ENCODE data around the gene TIMM50. TPM values are rescaled to one million over a fixed set of nuclear protein-coding genes. Genes with fewer than 3 reads are reported as not detected.

The TIMM50 gene
- total RNA-seq, 3 donors from 2014 or later: 39.4 to 45.6 (median 41.1) TPM

DNA sequence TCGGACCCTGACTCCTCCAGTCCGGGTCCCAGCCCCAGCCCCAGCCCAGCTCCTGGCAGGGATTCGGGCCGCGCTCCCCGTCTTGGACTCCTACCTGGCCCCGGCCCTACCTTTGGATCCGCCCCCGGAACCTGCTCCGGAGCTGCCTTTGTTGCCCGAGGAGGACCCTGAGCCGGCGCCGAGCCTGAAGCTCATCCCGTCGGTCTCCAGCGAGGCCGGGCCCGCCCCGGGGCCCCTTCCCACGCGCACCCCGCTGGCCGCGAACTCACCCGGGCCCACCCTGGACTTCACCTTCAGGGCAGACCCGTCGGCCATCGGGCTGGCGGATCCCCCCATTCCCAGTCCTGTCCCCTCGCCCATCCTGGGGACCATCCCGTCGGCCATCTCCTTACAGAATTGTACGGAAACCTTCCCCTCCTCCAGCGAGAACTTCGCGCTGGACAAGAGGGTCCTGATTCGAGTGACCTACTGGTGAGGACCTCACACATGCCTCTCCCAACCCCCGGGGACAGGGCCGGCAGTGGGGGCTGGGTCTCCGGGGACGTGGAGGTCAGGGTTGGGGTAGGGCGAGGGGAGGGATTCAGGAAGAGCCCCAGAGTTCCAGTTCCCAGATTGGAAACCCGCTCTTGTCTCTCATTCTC, 35.0 kb downstream of the TIMM50 start:
- Histone ChIP-seq H3K27me3 (peaks cover 5 to 34% of the 10 kb centered on the region in 2 donors), H3K36me3 (no peaks in the 10 kb centered on the region), H3K9me3 (no peaks in the 10 kb centered on the region), H3K27ac (no peak overlapping the region), H3K4me1 (peaks cover 0 to 2% of the 10 kb centered on the region in 2 donors), H3K4me3 (peak overlapping the region; percentile 6 to 65 (median 49))
- intact Hi-C loops (cut with DNase I; ENCODE audit: low total_unique reads): no loop called here
- DNase-seq (ENCODE audit: low spot score in 2 of 2): no peak
- TF ChIP-seq, protein P1, sequence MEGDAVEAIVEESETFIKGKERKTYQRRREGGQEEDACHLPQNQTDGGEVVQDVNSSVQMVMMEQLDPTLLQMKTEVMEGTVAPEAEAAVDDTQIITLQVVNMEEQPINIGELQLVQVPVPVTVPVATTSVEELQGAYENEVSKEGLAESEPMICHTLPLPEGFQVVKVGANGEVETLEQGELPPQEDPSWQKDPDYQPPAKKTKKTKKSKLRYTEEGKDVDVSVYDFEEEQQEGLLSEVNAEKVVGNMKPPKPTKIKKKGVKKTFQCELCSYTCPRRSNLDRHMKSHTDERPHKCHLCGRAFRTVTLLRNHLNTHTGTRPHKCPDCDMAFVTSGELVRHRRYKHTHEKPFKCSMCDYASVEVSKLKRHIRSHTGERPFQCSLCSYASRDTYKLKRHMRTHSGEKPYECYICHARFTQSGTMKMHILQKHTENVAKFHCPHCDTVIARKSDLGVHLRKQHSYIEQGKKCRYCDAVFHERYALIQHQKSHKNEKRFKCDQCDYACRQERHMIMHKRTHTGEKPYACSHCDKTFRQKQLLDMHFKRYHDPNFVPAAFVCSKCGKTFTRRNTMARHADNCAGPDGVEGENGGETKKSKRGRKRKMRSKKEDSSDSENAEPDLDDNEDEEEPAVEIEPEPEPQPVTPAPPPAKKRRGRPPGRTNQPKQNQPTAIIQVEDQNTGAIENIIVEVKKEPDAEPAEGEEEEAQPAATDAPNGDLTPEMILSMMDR (IDR thresholded peaks at IDR 0.05): no peak
- TF ChIP-seq POLR2A (IDR thresholded peaks at IDR 0.05): no peak
- TF ChIP-seq POLR2AphosphoS5 (IDR thresholded peaks at IDR 0.05): no peak

DNA sequence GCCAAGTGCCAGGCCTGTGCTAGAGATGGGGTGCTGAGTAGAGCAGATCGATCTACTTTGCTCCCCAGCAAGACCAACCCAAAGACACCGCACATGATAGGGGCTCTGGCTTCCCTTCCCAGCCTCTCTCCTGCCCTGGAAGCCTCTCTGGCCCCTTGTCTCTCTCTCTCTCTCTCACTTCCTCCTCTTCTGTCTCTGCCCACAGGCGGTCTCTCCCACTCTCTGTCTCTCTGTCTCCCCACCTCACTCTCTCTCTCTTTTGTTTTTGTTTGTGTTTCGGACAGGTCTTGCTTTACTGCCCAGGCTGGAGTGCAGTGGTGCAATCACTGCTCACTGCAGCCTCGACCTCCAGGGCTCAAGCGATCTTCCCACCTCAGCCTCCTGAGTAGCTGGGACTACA, 35.6 kb downstream of the TIMM50 start:
- no peaks in the 10 kb centered on the region for H3K9me3 ChIP-seq
- TF ChIP-seq, protein P1 (IDR thresholded peaks at IDR 0.05): no peak
- TF ChIP-seq POLR2AphosphoS5 (IDR thresholded peaks at IDR 0.05) (no peak), POLR2A (IDR thresholded peaks at IDR 0.05) (no peak)
- H3K27ac ChIP-seq: no peak overlapping the region
- H3K4me1 ChIP-seq: peaks cover 0 to 2% of the 10 kb centered on the region in 2 donors
- H3K27me3 ChIP-seq: peaks cover 5 to 34% of the 10 kb centered on the region in 2 donors
- peak overlapping the region in 1 of 3 donors; percentile 65 for H3K4me3 ChIP-seq
- DNase-seq (ENCODE audit: low spot score in 2 of 2): no peak
- no peaks in the 10 kb centered on the region for H3K36me3 ChIP-seq
- intact Hi-C loops (cut with DNase I; ENCODE audit: low total_unique reads): no loop called here

DNA sequence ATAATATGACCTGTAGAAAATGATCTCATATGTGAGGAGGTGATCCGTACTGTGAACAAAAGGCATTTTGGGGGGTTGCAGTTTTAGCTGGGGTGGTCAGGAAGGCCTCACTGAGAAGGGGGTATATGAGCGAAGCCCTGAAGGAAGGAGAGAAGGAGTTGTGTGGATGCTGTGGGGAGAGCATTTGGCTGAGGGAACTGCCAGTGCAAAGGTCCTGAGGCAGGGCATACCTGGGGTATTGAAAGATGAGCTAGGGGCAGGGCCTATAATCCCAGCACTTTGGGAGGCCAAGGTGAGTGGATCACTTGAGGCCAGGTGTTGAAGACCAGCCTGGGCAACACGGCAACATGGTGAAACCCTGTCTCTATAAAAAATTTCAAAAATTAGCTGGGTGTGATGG, 36.8 kb downstream of the TIMM50 start:
- H3K27ac ChIP-seq: no peak overlapping the region
- intact Hi-C loops (cut with DNase I; ENCODE audit: low total_unique reads): no loop called here
- peaks cover 5 to 32% of the 10 kb centered on the region in 2 donors for H3K27me3 ChIP-seq
- H3K4me3 ChIP-seq: no peak overlapping the region
- no peak for TF ChIP-seq POLR2AphosphoS5 (IDR thresholded peaks at IDR 0.05)
- TF ChIP-seq, protein P1 (IDR thresholded peaks at IDR 0.05): no peak
- TF ChIP-seq POLR2A (IDR thresholded peaks at IDR 0.05): no peak
- no peaks in the 10 kb centered on the region for H3K36me3 ChIP-seq
- no peaks in the 10 kb centered on the region for H3K9me3 ChIP-seq
- DNase-seq (ENCODE audit: low spot score in 2 of 2): no peak
- H3K4me1 ChIP-seq: peaks cover 0 to 2% of the 10 kb centered on the region in 2 donors

DNA sequence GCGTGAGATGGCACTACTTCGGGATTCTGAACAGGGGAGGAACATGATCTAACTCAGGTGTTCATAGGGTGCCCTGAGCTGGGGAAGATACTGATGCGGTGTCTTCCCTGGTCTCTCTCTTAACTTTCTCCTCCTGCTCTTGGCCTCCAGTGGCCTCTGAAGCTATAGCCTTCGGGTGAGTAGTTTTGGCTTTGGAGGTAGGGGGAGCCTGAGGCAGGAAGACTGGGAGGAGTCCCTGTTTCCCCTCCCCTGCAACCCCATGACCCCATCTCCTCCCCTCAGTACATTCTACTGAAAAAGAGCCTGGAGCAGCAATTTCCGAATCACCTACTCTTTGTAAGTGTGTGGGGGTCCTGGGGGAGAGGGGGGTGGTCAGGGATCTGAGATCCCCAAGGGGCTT, 37.8 kb downstream of the TIMM50 start:
- H3K36me3 ChIP-seq: no peaks in the 10 kb centered on the region
- no peaks in the 10 kb centered on the region for H3K9me3 ChIP-seq
- no peak for DNase-seq (ENCODE audit: low spot score in 2 of 2)
- intact Hi-C loops (cut with DNase I; ENCODE audit: low total_unique reads): no loop called here
- peaks cover 0 to 2% of the 10 kb centered on the region in 2 donors for H3K4me1 ChIP-seq
- no peak overlapping the region for H3K4me3 ChIP-seq
- H3K27me3 ChIP-seq: peaks cover 5 to 27% of the 10 kb centered on the region in 2 donors
- H3K27ac ChIP-seq: no peak overlapping the region
- TF ChIP-seq POLR2A (IDR thresholded peaks at IDR 0.05) (no peak), POLR2AphosphoS5 (IDR thresholded peaks at IDR 0.05) (no peak)
- TF ChIP-seq, protein P1 (IDR thresholded peaks at IDR 0.05): no peak

DNA sequence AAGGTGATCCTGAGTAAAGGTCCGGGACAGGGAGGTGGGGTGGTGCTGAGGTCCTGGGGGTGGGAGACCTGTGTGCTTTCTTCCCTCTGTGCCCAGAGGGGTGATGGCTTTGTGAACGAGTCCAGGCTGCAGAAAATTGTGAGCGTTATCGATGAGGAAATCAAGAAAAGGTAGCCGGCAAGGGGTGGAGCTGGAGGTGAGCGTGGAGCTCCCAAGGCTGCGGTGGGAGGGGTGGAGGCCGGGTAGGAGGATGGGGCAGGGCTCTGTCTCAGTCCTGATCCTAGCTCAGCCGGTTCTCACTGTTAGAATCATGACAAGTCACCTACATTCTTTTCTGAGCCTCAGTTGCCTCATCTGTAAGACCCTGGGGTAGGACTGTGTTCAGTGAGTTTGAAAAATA, 38.3 kb downstream of the TIMM50 start:
- Histone ChIP-seq H3K27ac (no peak overlapping the region), H3K4me1 (peaks cover 0 to 2% of the 10 kb centered on the region in 2 donors), H3K9me3 (no peaks in the 10 kb centered on the region), H3K36me3 (no peaks in the 10 kb centered on the region), H3K4me3 (no peak overlapping the region), H3K27me3 (peaks cover 5 to 24% of the 10 kb centered on the region in 2 donors)
- TF ChIP-seq, protein P1 (IDR thresholded peaks at IDR 0.05): no peak
- DNase-seq (ENCODE audit: low spot score in 2 of 2): no peak
- intact Hi-C loops (cut with DNase I; ENCODE audit: low total_unique reads): no loop called here

All from breast epithelium (tissue), 4 donors.